Body of pancreas (tissue), 4 donors: ENCODE measurements around the gene SIPA1L3. TPM values are rescaled to one million over a fixed set of nuclear protein-coding genes. Genes with fewer than 3 reads are reported as not detected.

ENCODE experiments used
- ATAC-seq: fragments of 150-250 bp; one replicate; pipeline ENCODE4 v1.9.1; 2016
- DNase-seq, 4 donors: peaks; one replicate each; pipeline ENCODE4 v3.0.0-alpha.2; 2019
- H3K27ac ChIP-seq, 4 donors: fragments of 200-600 bp; sonication (generic); 1 replicate in 3 of 4; 2 replicates in 1 of 4; pipeline versions ENCODE4 v1.5.1 to v1.6.1; 2016 to 2019; ENCODE audit warnings: mild to moderate bottlenecking in 1 of 4, mixed read lengths in 1 of 4, moderate library complexity in 1 of 4
- H3K27me3 ChIP-seq, 2 donors: fragments of 200-600 bp; sonication (generic); one replicate each; pipeline ENCODE4 v1.6.0; 2016; ENCODE audit warnings: mild to moderate bottlenecking in 1 of 2
- H3K36me3 ChIP-seq, 2 donors: fragments of 200-600 bp; sonication (generic); replicated peaks in 1 of 2; 2 replicates each; pipeline ENCODE4 v1.5.1; 2016; ENCODE audit warnings: low read depth in 2 of 2; ENCODE audit not compliant: insufficient read depth in 1 of 2
- H3K4me1 ChIP-seq: fragments of 200-600 bp; sonication (generic); one replicate; pipeline ENCODE4 v1.6.0; 2016
- H3K4me3 ChIP-seq, 2 donors: fragments of 200-600 bp; sonication (generic); 1 replicate in 1 of 2; 2 replicates in 1 of 2; pipeline ENCODE4 v1.5.1; 2016 to 2019
- H3K9me3 ChIP-seq, 3 donors: fragments of 200-600 bp; sonication (generic); 1 replicate in 2 of 3; 2 replicates in 1 of 3; pipeline ENCODE4 v1.5.1; 2016
- POLR2A ChIP-seq, 3 donors: fragments of 450-650 bp; IDR thresholded peaks; one replicate each; pipeline ENCODE4 v1.6.1; 2016; ENCODE audit warnings: antibody characterized with exemption in 3 of 3, mild to moderate bottlenecking in 2 of 3
- WGBS, 2 donors: methylation state at CpG; one replicate each; pipeline ENCODE4 v1.1.5; 2017; 5-methylcytosine and 5-hydroxymethylcytosine counted together
- intact Hi-C: fragments of 100-400 bp; cut with DNase I; formaldehyde crosslinking; loops from one replicate; pipeline ENCODE4 v1.15.1; 2023
- total RNA-seq, 2 donors: library from RNA; depleted of rRNA; stranded (reverse); fragments of >200 nt; gene quantifications; one replicate each; pipeline ENCODE4 v1.1.0, GENCODE V29; 2016
- TF ChIP-seq, protein P1 (sequence below), 7 experiments: fragments of 450-650 bp in 4 of 7; fragments of 200-600 bp in 3 of 7; sonication (generic) in 3 of 7; IDR thresholded peaks; one replicate each; pipeline ENCODE4 v1.5.1; 2016 to 2019; ENCODE audit warnings: antibody characterized with exemption in 7 of 7

The SIPA1L3 gene
- total RNA-seq, 2 donors from 2014 or later: 41.5 to 62.0 TPM

DNA sequence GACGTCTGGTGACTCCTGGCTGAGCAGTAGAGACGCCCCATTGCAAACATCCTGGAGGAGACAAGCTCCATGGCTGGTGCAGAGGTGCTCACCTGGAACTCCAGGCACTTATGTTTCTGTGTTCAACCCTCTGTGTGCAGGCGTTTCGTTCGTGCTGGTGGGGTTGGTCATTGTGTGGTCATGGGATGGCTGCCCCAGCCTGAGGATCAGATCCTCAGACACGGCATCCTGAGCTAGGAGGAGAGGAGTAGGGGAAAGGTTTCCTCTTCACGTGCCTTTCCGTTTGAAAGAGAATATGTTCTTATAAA, 87.8 kb downstream of the SIPA1L3 start:
- intact Hi-C loops: no loop called here
- H3K9me3 ChIP-seq: no peaks in the 10 kb centered on the region
- no peak overlapping the region for H3K4me3 ChIP-seq
- peaks cover 54% of the 10 kb centered on the region for H3K4me1 ChIP-seq
- ATAC-seq (no peak), DNase-seq (no peak)
- peak overlapping the region; percentile 53 to 83 (median 76) for H3K27ac ChIP-seq
- TF ChIP-seq, protein P1, sequence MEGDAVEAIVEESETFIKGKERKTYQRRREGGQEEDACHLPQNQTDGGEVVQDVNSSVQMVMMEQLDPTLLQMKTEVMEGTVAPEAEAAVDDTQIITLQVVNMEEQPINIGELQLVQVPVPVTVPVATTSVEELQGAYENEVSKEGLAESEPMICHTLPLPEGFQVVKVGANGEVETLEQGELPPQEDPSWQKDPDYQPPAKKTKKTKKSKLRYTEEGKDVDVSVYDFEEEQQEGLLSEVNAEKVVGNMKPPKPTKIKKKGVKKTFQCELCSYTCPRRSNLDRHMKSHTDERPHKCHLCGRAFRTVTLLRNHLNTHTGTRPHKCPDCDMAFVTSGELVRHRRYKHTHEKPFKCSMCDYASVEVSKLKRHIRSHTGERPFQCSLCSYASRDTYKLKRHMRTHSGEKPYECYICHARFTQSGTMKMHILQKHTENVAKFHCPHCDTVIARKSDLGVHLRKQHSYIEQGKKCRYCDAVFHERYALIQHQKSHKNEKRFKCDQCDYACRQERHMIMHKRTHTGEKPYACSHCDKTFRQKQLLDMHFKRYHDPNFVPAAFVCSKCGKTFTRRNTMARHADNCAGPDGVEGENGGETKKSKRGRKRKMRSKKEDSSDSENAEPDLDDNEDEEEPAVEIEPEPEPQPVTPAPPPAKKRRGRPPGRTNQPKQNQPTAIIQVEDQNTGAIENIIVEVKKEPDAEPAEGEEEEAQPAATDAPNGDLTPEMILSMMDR (IDR thresholded peaks at IDR 0.05): no peak
- no peak for TF ChIP-seq POLR2A (IDR thresholded peaks at IDR 0.05)
- 44 to 64% methylated on average over 7 to 8 of the region's 8 CpGs for WGBS, 2 donors
- H3K36me3 ChIP-seq: no peaks in the 10 kb centered on the region
- H3K27me3 ChIP-seq: no peaks in the 10 kb centered on the region

DNA sequence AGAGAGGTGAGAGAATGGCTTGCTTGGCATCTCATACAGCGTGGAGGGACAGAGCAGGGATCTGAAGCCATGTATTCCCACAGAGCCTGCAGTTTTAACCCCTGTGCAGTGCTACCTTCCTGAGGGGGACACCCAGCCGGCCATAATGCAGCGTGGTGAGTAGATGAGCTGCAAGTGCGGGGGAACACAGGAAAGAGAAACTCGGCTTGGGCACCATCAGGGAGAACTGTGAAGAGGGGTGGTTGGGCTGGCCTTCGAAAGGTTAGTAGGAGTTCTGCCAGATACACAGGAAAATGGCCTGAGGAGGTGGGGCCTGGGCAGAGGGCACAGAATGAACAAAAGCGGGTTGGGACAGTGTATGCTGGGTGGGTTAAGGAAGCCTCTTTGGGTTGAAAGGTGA, 88.3 kb downstream of the SIPA1L3 start:
- intact Hi-C loops: no loop called here
- ATAC-seq (no peak), DNase-seq (no peak)
- Histone ChIP-seq H3K36me3 (no peaks in the 10 kb centered on the region), H3K9me3 (no peaks in the 10 kb centered on the region), H3K27me3 (no peaks in the 10 kb centered on the region), H3K4me3 (no peak overlapping the region), H3K27ac (peak overlapping the region in 3 of 4 donors; percentile 53 to 80 (median 71)), H3K4me1 (peaks cover 53% of the 10 kb centered on the region)
- TF ChIP-seq, protein P1 (IDR thresholded peaks at IDR 0.05): no peak
- TF ChIP-seq POLR2A (IDR thresholded peaks at IDR 0.05): no peak
- WGBS, 2 donors: 93 to 96% methylated on average over 7 of the region's 7 CpGs

DNA sequence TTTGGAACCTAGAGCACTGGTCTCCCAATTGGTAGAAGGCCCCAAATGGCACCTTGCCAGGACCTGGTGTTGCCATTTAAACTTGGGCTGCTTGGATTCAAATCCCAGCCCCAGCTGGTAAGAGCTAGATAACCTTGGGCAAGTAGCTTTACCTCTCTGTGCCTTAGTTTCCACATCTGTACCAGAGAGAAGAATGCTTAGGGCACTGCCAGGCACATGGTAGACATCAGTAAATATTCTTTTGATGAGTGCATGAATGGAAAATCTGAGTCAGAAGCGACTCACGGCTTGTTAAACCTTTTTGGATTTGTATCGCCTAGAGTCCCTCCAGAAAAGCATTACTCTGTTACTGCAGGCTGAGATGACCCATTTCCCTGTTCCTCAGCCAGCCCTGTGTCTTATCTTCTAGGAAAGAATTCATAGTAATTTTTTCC, 90.9 kb downstream of the SIPA1L3 start:
- H3K4me1 ChIP-seq: peaks cover 36% of the 10 kb centered on the region
- H3K4me3 ChIP-seq: no peak overlapping the region
- H3K9me3 ChIP-seq: no peaks in the 10 kb centered on the region
- DNase-seq (peak in 2 of 4 donors; percentile 27 to 29), ATAC-seq (no peak)
- no peaks in the 10 kb centered on the region for H3K27me3 ChIP-seq
- H3K27ac ChIP-seq: peak overlapping the region in 1 of 4 donors; percentile 8
- 49 to 56% methylated on average over 3 of the region's 3 CpGs for whole genome bisulfite sequencing, 2 donors
- H3K36me3 ChIP-seq: no peaks in the 10 kb centered on the region
- TF ChIP-seq, protein P1 (IDR thresholded peaks at IDR 0.05): no peak
- TF ChIP-seq POLR2A (IDR thresholded peaks at IDR 0.05): no peak
- intact Hi-C loops: no loop called here

DNA sequence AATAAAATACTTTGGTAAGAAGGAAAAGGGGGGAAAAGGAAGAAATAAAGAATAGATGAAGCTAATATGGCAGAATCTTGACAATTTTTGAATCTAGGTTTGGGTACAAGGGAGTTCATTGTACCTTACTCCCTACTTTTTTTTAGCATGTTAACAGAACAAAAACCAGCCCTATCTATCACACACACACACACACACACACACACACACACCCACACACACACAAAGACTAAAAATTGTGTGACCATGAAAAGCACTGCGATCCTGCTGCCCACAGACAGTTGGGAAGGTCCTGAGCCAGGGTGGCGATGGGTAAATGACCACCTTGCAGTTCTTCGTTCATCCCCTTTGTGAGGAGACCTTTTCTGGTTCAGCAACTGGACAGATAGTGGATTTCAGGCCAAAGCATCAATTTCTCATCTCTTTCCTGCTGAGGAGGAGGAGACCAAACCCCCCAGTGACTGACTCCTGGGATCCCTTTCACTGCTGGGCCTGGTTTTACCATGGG, 91.8 kb downstream of the SIPA1L3 start:
- no peak overlapping the region for H3K4me3 ChIP-seq

More for the DNA sequence above, 91.8 kb downstream of the SIPA1L3 start:
- no peaks in the 10 kb centered on the region for H3K36me3 ChIP-seq
- no peaks in the 10 kb centered on the region for H3K9me3 ChIP-seq
- no peaks in the 10 kb centered on the region for H3K27me3 ChIP-seq
- peaks cover 36% of the 10 kb centered on the region for H3K4me1 ChIP-seq
- 93 to 100% methylated on average over 3 of the region's 3 CpGs for WGBS, 2 donors
- DNase-seq: no peak
- intact Hi-C loops: no loop called here
- ATAC-seq: no peak
- peak overlapping the region in 1 of 4 donors; percentile 1 for H3K27ac ChIP-seq
- TF ChIP-seq, protein P1 (IDR thresholded peaks at IDR 0.05): no peak
- no peak for TF ChIP-seq POLR2A (IDR thresholded peaks at IDR 0.05)
